ENCODE measurements around the gene ARIH2. TPM values are rescaled to one million over a fixed set of nuclear protein-coding genes. Genes with fewer than 3 reads are reported as not detected.

The ARIH2 gene
- total RNA-seq, 1 experiment from 2014 or later: 122 TPM

GRCh38 chr3:48962340-48962739 lies 43.7 kb downstream of the ARIH2 start:
- H2BK120ac ChIP-seq (ENCODE audit: low read depth, low read length, poor library complexity, severe bottlenecking): no peak overlapping the region
- no peak overlapping the region for H2AFZ ChIP-seq (ENCODE audit: low read length)
- no peak overlapping the region for H3K56ac ChIP-seq (ENCODE audit: insufficient read length, low read depth, low read length)
- H3K23me2 ChIP-seq (ENCODE audit: insufficient read length, low read depth, low read length, poor library complexity, severe bottlenecking): no peaks in the 10 kb centered on the region
- H3K9me3 Mint-ChIP-seq: no peaks in the 10 kb centered on the region; a peak in 1 of 5 replicates
- H3K18ac ChIP-seq (ENCODE audit: insufficient read length, low read depth, low read length): no peak overlapping the region
- peak overlapping the region; percentile 14 to 85 (median 83) for H3K27ac Mint-ChIP-seq
- TF ChIP-seq CTCF (conservative IDR thresholded peaks at IDR 0.05): no peak
- no peak overlapping the region for H2BK5ac ChIP-seq (ENCODE audit: insufficient read length, low read length)
- peaks cover 18% of the 10 kb centered on the region in 2 experiments for H3K4me1 Mint-ChIP-seq
- H3K79me1 ChIP-seq (ENCODE audit: insufficient read depth, low read depth, low read length, poor library complexity, severe bottlenecking): no peaks in the 10 kb centered on the region
- H3K9ac ChIP-seq (ENCODE audit: extremely low read depth, insufficient read length, low read length): no peak overlapping the region
- H3T11ph ChIP-seq (ENCODE audit: low read length): no peak overlapping the region
- WGBS (ENCODE audit: extremely low coverage, insufficient read length, low lambda C conversion rate): no CpG with 5 or more reads among the region's 2 CpGs
- H3K14ac ChIP-seq (ENCODE audit: insufficient read depth, low read length): no peak overlapping the region
- H3K4me3 Mint-ChIP-seq: peak overlapping the region in 1 of 2 experiments; percentile 52; a peak in 1 of 5 replicates
- H3K36me3 Mint-ChIP-seq (ENCODE audit: insufficient read depth in 1 of 3, low read depth in 3 of 3): peaks cover 20 to 46% (median 34%) of the 10 kb centered on the region in 3 experiments; a peak in 6 of 7 replicates
- no peak overlapping the region for H4K91ac ChIP-seq (ENCODE audit: insufficient read length, low read depth, low read length)
- no peaks in the 10 kb centered on the region; the same call in 1 of the 2 replicates for H3K27me3 ChIP-seq (ENCODE audit: insufficient read depth, low read length)
- H4K8ac ChIP-seq (replicated peaks; ENCODE audit: insufficient read length, low read depth, low read length): no peak overlapping the region
- H3K27ac ChIP-seq (ENCODE audit: insufficient read length, low read depth, low read length): no peak overlapping the region
- H3K4me1 ChIP-seq (ENCODE audit: insufficient read depth, low read length): peaks cover 8% of the 10 kb centered on the region; the same call in 1 of the 2 replicates
- H3K4me2 ChIP-seq (ENCODE audit: insufficient read depth, insufficient read length, low read length): no peak overlapping the region
- no peaks in the 10 kb centered on the region for H3K27me3 Mint-ChIP-seq (ENCODE audit: low read depth)
- no peak overlapping the region for H3K23ac ChIP-seq (ENCODE audit: insufficient read length, low read depth, low read length)
- H3K79me2 ChIP-seq (ENCODE audit: insufficient read depth, low read length): no peaks in the 10 kb centered on the region
- H2BK15ac ChIP-seq (ENCODE audit: low read depth, low read length): no peak overlapping the region
- no peak overlapping the region for H2AK5ac ChIP-seq (ENCODE audit: insufficient read length, low read length)
- DNase-seq: no peak
- H3K4ac ChIP-seq (ENCODE audit: low read depth, low read length): no peak overlapping the region
- H3K9me3 ChIP-seq (ENCODE audit: control insufficient read depth, low read depth, low read length): no peaks in the 10 kb centered on the region
- no peaks in the 10 kb centered on the region for H4K20me1 ChIP-seq (ENCODE audit: control insufficient read depth, insufficient read depth, insufficient read length)
- no peak overlapping the region for H2BK12ac ChIP-seq (ENCODE audit: insufficient read length, low read depth, low read length)
- no peak overlapping the region for H2BK20ac ChIP-seq (ENCODE audit: low read depth, low read length, poor library complexity, severe bottlenecking)
- H4K5ac ChIP-seq (ENCODE audit: insufficient read length, low read depth, low read length): no peak overlapping the region
